HG02642 (cell line): ENCODE results near the gene SSTR3.

ENCODE experiments used
- ATAC-seq: cut with Tn5 transposase; IDR thresholded peaks from one replicate; pipeline ENCODE4 v1.9.1; 2021; ENCODE audit warnings: mild to moderate bottlenecking; ENCODE audit not compliant: unreplicated experiment, poor library complexity

Gene SSTR3

GRCh38 chr22:37183432-37184379 lies 28.6 kb downstream of the SSTR3 start:
- ATAC-seq = no peak

- ATAC-seq = no peak
Measured at GRCh38 chr22:37182949-37183245, 29.4 kb downstream of the SSTR3 start.

- no peak for ATAC-seq
Measured at GRCh38 chr22:37182101-37182948, 30.0 kb downstream of the SSTR3 start.

- no peak for ATAC-seq
Measured at GRCh38 chr22:37181681-37182080, 30.6 kb downstream of the SSTR3 start.

GRCh38 chr22:37180531-37181231 lies 31.6 kb downstream of the SSTR3 start:
- no peak for ATAC-seq

DNA sequence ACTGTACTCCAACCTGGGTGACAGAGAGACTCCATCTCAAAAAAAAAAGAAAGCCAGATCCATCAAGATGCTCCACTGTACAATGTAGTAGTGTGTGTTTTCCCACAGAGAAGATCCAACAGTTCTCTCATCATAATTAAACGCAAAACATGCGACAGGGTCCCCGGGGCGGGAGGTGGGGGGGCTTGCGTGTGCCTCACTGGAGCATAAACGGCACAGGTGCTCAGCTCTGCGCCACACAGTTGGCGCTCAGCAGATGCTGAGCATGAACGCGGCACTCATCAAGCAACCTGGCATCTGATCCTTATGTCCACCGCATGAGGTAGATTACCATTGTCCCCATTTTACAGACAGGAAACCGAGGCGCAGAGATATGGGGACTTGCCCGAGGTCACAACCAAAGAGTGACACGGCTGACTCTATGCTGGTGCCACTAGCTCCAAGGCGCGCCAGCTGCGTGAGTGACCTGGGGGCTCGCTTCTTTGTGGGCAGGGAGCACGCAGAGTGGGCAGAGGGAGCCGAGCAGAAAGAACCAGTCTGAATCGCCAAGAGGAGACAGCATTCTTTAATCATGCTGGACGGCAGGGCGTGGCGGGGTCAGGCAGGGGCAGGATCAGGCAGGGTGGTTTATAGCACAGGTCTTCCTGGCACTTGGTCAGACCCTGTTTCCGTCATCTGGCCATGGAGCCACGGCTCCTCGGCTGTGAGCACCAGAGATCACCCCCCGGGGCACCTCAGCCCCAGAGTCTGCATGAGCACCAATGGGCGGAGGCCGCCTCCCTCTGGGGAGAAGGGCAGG lies 32.5 kb downstream of the SSTR3 start:
- ATAC-seq = no peak

- no peak for ATAC-seq
Measured at GRCh38 chr22:37179126-37179470, 33.2 kb downstream of the SSTR3 start.

GRCh38 chr22:37178350-37179125 lies 33.7 kb downstream of the SSTR3 start:
- ATAC-seq = no peak

DNA sequence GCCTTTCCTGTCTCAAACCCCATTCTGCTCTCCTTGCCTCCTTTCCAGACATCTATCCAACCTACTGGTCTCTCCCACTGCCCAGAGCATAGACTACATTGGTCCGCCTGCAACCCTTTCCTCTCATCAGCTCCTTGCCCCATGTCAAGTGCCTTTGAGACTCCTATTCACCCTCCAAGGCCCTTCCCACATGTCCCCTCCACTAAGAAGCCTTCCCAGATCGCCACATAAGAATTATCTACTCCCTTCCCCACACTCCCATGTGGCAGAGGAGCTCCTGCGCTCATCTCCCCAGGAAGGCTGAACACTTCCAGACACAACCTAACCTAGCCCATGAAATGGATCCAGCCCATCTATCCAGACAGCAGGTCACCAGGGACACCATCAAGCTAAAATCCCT lies 34.5 kb downstream of the SSTR3 start:
- no peak for ATAC-seq

DNA sequence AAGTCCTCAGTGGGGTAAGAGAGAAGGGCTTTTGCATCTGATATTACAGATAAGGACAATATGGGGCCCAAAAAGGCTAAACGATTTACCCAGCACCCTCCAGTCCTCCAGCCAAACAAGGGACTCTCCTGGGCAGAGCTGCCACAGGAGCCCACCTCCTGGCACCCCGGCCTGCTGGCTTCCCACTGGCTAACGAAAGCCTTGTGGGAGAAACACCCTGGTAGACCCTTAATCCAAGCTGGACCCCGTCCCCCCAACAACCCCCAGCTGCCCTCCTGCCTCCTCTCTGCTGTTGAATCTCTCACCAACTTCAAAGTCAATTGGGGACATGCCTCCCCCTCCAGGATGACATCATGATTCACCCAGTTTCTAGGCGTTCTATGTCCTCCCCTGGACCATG lies 35.1 kb downstream of the SSTR3 start:
- no peak for ATAC-seq

DNA sequence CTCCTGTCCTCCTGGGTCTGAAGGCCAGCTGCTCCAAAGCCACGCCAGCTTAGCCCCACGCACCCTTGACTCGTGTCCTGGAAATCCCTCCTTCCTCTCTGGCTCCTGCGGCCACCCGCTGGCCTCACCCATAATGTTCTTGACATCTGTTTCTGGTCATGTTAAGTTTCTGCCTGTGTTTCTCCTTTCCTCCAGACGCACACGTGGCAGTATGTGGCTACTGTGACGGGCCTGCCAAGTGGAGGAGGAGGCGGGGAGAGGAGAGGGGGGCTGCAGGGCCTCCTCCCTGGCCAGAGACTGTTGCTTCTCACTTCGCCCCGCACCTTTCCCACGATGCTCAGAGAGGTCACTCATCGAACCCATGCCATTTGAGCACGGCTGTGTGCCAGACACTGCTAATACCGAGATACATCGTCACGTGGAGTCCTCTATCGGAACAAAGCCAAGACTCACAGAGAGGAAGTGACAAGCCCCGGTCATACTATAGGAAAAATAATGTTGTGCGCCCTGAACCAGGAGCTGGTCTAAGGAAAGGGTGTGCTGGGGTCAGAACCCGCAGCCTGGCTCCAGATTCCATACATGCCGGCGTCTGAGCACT lies 35.7 kb downstream of the SSTR3 start:
- no peak for ATAC-seq

DNA sequence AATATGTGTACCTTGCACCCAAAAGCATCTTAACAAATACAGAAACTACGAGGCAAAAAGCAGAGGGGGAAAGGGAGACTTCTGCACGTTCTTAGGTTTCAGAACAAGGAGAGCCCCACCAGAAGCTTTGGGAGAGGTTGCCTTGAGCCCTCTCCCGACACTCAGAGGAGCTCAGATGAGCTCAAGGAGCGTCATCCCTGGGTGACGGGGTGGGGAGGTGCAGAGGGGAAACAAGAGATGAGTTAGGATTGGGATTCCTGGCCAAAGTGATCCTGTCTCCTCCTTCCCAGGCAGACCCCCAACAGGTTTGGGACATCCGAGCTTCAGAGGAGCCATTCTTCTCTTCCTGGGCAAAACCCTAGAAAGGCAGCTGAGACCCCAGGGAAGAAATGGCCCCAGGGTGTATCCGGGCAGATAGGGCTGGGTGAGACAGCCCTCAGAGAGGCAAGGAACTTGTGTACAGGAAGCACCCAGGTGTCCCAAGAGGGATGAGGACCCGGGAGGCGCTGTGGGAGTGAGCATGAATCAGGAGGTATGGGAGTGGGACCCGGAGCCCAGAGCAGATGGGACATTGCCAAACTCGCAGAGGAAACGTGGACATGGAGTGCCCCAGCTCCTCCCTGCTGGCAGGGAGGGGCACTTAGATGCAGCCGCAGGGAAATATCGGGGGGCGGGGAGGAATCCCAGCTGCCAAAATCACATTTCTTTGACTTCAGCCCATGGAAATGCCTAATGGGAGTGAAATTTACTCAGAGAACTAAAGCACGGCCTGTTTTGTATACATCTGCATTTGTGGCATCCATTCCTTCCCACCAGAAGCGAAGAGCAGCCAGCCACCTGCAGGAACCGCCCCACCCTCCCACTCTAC lies 36.6 kb downstream of the SSTR3 start:
- ATAC-seq = no peak

DNA sequence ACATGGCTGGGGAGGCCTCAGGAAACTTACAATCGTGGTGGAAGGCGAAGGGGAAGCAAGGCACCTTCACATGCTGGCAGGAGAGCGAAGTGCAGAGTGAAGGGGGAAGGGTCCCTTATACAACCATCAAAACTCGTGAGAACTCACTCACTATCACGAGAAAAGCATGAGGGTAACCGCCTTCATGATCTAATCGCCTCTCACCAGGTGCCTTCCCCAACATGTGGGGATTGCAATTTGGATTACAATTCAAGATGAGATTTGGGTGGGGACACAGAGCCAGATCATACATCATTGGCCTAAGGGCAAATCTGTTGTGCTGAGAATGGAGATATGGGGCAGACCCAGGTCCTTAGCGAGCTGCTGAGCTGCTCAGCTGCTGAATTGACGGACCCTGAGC lies 37.3 kb downstream of the SSTR3 start:
- no peak for ATAC-seq

- no peak for ATAC-seq
Measured at GRCh38 chr22:37173709-37174108, 38.6 kb downstream of the SSTR3 start.

DNA sequence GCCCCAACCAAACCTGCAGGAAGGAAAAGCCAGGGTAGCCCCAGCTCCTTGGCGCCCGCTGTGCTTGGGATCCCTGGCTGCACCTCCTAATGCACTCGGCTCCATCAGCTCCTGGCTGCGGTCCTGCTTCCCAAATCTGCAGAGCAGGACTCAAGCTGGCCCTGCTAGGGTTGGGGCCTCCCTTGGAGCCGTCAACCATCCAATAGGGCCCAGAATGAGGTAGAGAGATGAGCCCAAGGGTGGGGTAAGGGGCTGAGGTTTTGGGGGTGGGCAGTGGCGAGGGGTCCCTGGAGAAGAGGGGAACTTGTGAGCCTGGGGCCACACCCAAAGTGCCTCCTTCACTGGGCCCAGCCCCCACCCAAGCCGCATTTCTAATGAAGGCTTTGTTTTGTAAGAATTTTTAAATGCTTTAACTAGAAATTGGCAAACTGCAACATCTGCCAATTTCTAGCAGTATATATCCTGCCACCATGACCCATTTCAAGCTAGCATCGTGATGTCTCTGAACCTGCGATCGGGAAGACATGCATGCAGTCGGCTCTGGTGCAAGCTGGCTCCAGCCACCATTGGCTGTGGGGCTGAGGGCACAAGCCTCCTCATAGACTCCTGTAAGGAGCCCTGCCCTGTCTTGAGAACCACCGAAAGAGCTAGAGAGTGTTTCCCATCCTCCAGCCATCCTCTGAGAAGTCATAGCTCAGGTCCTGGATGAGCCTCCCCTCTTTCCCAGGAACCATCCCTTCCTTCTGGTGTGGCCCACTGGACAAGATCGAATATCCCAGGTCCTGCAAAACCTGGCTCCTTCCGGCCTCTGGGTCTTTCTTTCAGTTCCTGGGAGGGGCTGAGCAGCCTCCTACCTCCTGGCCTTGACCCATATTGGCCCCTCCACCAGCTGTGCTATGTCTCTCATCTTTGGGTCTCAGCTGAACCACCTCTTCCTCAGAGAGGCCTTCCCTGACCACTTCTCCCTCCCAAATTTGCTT lies 39.7 kb downstream of the SSTR3 start:
- no peak for ATAC-seq

DNA sequence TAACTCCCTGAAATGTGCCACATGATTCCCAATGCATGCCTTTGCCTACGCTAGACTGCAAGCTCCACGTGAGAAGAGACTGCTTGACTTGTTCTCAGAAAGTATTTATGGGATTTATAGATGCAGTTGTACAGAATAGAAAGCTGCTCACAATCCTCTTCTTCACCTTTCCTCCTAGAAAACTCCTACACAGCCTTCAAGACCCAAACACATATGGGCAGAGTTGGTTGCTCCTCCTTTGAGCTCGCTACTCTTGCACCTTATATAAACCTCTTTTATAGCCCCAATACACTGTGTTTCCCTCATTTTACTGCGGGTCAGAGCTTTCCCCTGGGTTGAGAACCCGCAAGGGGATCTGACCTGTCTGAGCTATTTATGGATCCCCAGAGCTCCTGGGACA lies 40.6 kb downstream of the SSTR3 start:
- ATAC-seq = no peak
